Hematopoietic multipotent progenitor cell treated with erythropoietin and hydrocortisone succinate and interleukin-3 and kit ligand, for 6 days (in vitro differentiated cells): ENCODE measurements around the gene CEP63.

Source experiments
- DNase-seq: peaks from one replicate; pipeline ENCODE4 v3.0.0-alpha.2; 2015

Gene CEP63

GRCh38 chr3:134610432-134611385, 124.9 kb downstream of the CEP63 start:
- DNase-seq: no peak

- no peak for DNase-seq
These were observed 125.7 kb downstream of the CEP63 start for GRCh38 chr3:134611516-134611915.

- no peak for DNase-seq
These were observed 127.2 kb downstream of the CEP63 start for GRCh38 chr3:134613006-134613520.

- no peak for DNase-seq
These were observed 129.1 kb downstream of the CEP63 start for GRCh38 chr3:134614955-134615354.

- DNase-seq: no peak
These were observed 129.9 kb downstream of the CEP63 start for GRCh38 chr3:134615743-134616142.

- DNase-seq: no peak
These were observed 132.0 kb downstream of the CEP63 start for GRCh38 chr3:134617608-134618477.

- DNase-seq: no peak
These were observed 132.8 kb downstream of the CEP63 start for GRCh38 chr3:134618478-134619300.

- DNase-seq: no peak
These were observed 133.4 kb downstream of the CEP63 start for GRCh38 chr3:134619301-134619615.

GRCh38 chr3:134619884-134620445, 134.1 kb downstream of the CEP63 start:
- no peak for DNase-seq

- no peak for DNase-seq
These were observed 134.7 kb downstream of the CEP63 start for GRCh38 chr3:134620476-134621115.

GRCh38 chr3:134621854-134622253, 136.0 kb downstream of the CEP63 start:
- no peak for DNase-seq

GRCh38 chr3:134622806-134623365, 137.0 kb downstream of the CEP63 start:
- DNase-seq: no peak

GRCh38 chr3:134623615-134624245, 137.9 kb downstream of the CEP63 start:
- no peak for DNase-seq
